Astrocyte of the cerebellum (primary cell): ENCODE measurements around the gene IMMP2L.

Source experiments
- DNase-seq: peaks from one replicate; pipeline ENCODE4 v3.0.0-alpha.2; 2011; ENCODE audit warnings: low read depth
- H3K4me3 ChIP-seq: 2 replicates; pipeline ENCODE4 v1.5.1; 2011; ENCODE audit warnings: mild to moderate bottlenecking, low read depth, low read length, moderate library complexity
- CTCF ChIP-seq: IDR thresholded peaks from 2 replicates; pipeline ENCODE4 v1.5.1; 2012; ENCODE audit warnings: low read length, low read depth, moderate library complexity, mild to moderate bottlenecking; ENCODE audit errors: missing control alignments
- in situ Hi-C: cut with HindIII; loops from 2 replicates; pipeline ENCODE4 v1.10.0; 2017; ENCODE audit warnings: low sequenced_read_pairs

Gene IMMP2L

GRCh38 chr7:111477462-111478225 is 84.6 kb downstream of the IMMP2L start:
- no peak for TF ChIP-seq CTCF
- no peak for DNase-seq
- in situ Hi-C loops = no loop called here
- H3K4me3 ChIP-seq = no peak overlapping the region

- in situ Hi-C loops = no loop called here
- no peak for TF ChIP-seq CTCF
- no peak overlapping the region for H3K4me3 ChIP-seq
- DNase-seq = no peak
Observed at GRCh38 chr7:111476586-111477293, 85.6 kb downstream of the IMMP2L start.

GRCh38 chr7:111475959-111476358 is 86.3 kb downstream of the IMMP2L start:
- no peak for TF ChIP-seq CTCF
- no peak for DNase-seq
- no peak overlapping the region for H3K4me3 ChIP-seq
- in situ Hi-C loops = no loop called here

GRCh38 chr7:111475419-111475748 is 86.9 kb downstream of the IMMP2L start:
- in situ Hi-C loops = no loop called here
- no peak for TF ChIP-seq CTCF
- no peak for DNase-seq
- H3K4me3 ChIP-seq = no peak overlapping the region

- DNase-seq = no peak
- TF ChIP-seq CTCF = no peak
- in situ Hi-C loops = no loop called here
- H3K4me3 ChIP-seq = no peak overlapping the region
Observed at GRCh38 chr7:111474723-111475418, 87.4 kb downstream of the IMMP2L start.

GRCh38 chr7:111473449-111474198 is 88.7 kb downstream of the IMMP2L start:
- DNase-seq = no peak
- H3K4me3 ChIP-seq = no peak overlapping the region
- TF ChIP-seq CTCF = no peak
- in situ Hi-C loops = no loop called here
